Fibroblast of pulmonary artery (primary cell): ENCODE measurements around the gene WDFY4.
A peak's percentile ranks its signal among the peaks of the same experiment; 100 is the strongest.
"Not testable (repeated sequence)": the region's sequence is repeated elsewhere in the genome, so short reads cannot be mapped to it uniquely, and the experiment has no call there.

Experiments used
- DNase-seq: peaks from one replicate; pipeline ENCODE4 v3.0.0-alpha.2; 2010; ENCODE audit warnings: low read depth
- H3K4me3 ChIP-seq: replicated peaks from 2 replicates; pipeline ENCODE4 v1.5.1; 2011; ENCODE audit warnings: low read depth, mild to moderate bottlenecking, control low read depth, low read length, moderate library complexity
- CTCF ChIP-seq: IDR thresholded peaks from 2 replicates; pipeline ENCODE4 v1.5.1; 2011; ENCODE audit warnings: mild to moderate bottlenecking, control low read depth, low read length, inconsistent platforms; ENCODE audit errors: missing control alignments

WDFY4 gene

GRCh38 chr10:48638739-48639527 is 45.7 kb upstream of the WDFY4 start:
- H3K4me3 ChIP-seq, result no peak overlapping the region

GRCh38 chr10:48639632-48640031 is 45.0 kb upstream of the WDFY4 start:
- no peak overlapping the region for H3K4me3 ChIP-seq
- DNase-seq, result peak; percentile 50
- TF ChIP-seq CTCF, result no peak

More at GRCh38 chr10:48638739-48639527, 45.7 kb upstream of the WDFY4 start:
- no peak for TF ChIP-seq CTCF
- DNase-seq, result no peak

GRCh38 chr10:48640326-48640725 is 44.3 kb upstream of the WDFY4 start:
- no peak overlapping the region for H3K4me3 ChIP-seq
- TF ChIP-seq CTCF, result no peak
- DNase-seq, result no peak

DNA sequence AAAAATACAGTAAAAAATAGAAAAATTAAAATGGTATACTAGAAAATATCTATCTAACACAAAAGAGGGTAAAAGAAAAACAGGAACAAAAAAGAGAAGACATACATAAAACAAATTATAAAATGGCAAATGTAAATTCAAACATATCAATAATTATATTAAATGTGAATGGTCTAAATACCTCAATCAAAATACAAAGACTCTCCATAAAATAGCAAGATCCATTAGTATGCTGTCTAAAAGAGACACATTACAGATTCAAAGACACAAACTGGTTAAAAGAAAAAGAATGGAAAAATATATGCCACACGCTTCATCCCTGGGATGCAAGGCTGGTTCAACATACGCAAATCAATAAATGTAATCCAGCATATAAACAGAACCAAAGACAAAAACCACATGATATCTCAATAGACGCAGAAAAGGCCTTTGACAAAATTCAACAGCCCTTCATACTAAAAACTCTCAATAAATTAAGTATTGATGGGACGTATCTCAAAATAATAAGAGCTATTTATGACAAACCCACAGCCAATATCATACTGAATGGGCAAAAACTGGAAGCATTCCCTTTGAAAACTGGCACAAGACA is 43.5 kb upstream of the WDFY4 start:
- DNase-seq, result not testable (repeated sequence)

DNA sequence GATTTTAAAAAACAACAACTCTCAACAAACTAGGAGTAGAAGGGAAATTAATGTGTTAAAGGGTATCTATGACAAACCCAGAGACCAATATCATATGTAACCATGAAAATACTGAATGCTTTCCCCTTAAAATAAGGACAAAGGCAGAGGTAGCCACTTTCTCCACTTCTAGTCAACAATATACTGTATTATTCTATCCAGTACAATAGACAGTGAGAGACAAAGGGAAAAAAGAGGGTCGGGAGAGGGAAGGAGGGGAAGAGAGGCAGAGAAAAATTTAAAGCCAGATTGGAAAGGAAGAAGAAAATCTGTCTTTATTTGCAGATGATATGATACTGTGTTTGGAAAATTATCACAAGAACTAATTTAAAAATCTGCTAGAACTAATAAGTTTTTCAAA is 39.1 kb upstream of the WDFY4 start:
- TF ChIP-seq CTCF, result no peak

More for the DNA sequence above, 43.5 kb upstream of the WDFY4 start:
- H3K4me3 ChIP-seq, result not testable (repeated sequence)

GRCh38 chr10:48647073-48647472 is 37.6 kb upstream of the WDFY4 start:
- DNase-seq, H3K4me3 ChIP-seq: not testable (repeated sequence)

More for the DNA sequence above, 39.1 kb upstream of the WDFY4 start:
- no peak for DNase-seq
- H3K4me3 ChIP-seq, result no peak overlapping the region

DNA sequence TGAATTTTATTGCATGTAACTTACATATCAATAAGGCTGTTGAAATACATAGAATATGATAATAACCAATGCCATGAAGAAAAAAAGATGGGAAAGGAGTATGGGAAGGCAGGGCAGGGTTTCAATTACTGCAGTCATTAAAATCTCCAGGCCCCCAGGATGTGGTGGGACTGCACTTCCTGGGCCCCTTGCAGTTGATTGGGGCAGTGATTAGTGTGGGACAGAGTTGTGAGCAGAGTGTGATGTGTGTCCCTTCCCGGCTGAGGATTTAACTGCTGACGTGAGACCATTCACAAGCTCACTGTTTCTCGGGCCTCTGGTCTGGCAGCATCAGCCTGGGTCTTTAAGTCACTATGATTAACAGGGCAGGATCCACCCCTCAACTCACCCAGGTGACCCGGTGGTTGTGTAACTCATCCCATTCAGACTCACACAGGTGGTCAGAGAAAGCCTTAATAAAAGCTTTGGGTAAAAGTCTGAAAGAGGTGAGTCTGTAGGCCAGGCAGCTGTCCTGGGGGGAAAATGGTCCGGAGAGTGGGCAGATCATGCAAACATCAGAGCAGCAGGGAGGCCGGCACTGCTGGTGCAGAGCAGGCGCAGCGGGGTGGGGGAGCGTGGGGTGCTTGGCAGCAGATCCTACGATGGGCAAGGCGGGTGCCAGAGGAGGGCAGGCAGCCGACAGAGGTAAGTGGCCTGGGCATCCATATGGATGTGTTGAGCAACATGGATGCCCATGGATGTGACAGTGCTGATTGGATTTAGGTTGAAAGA is 36.3 kb upstream of the WDFY4 start:
- no peak for TF ChIP-seq CTCF
- H3K4me3 ChIP-seq, result no peak overlapping the region
- DNase-seq, result no peak
